Measurements from ENCODE around the gene RIPOR2. TPM values are rescaled to one million over a fixed set of nuclear protein-coding genes. Genes with fewer than 3 reads are reported as not detected.

The RIPOR2 gene
- total RNA-seq, 1 donor from 2014 or later, result 1.1 TPM

DNA sequence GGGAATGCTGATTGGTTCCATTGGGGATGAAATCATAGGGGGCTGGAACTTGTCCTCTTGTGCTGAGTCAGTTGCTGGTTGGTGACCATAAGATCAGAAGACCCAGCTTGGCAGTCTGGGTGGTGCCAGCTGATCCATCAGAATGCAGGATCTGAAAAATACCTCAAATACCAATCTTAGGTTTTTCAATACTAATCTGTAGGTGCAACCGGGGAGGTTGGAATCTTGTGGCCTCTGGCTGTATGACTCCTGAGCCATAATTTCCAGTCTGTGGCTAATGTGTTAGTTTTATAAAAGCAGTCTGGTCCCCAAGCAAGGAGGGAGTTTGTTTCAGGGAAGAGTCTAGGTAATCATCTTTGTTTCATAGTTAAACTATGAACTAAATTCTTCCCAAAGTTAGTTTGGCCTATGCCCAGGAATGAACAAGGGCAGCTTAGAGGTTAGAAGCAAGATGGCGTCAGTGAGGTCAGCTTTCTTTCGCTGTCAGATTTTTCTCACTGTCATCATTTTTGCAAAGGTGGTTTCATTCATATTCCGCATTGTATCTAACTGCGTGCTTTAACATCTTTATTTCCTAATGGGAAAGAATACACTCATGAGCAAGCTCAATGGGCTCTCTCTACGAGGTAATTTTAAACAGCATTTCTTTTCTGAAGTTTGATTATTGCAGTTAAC, 139.0 kb downstream of the RIPOR2 start:
- H3K27me3 Mint-ChIP-seq (ENCODE audit: unreplicated experiment), result no peaks in the 10 kb centered on the region
- no peak for DNase-seq (ENCODE audit: low spot score)
- TF ChIP-seq, protein P1, sequence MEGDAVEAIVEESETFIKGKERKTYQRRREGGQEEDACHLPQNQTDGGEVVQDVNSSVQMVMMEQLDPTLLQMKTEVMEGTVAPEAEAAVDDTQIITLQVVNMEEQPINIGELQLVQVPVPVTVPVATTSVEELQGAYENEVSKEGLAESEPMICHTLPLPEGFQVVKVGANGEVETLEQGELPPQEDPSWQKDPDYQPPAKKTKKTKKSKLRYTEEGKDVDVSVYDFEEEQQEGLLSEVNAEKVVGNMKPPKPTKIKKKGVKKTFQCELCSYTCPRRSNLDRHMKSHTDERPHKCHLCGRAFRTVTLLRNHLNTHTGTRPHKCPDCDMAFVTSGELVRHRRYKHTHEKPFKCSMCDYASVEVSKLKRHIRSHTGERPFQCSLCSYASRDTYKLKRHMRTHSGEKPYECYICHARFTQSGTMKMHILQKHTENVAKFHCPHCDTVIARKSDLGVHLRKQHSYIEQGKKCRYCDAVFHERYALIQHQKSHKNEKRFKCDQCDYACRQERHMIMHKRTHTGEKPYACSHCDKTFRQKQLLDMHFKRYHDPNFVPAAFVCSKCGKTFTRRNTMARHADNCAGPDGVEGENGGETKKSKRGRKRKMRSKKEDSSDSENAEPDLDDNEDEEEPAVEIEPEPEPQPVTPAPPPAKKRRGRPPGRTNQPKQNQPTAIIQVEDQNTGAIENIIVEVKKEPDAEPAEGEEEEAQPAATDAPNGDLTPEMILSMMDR (IDR thresholded peaks at IDR 0.05; ENCODE audit: unreplicated experiment), result no peak
- no peaks in the 10 kb centered on the region for H3K4me1 Mint-ChIP-seq (ENCODE audit: unreplicated experiment)
- no peaks in the 10 kb centered on the region for H3K36me3 Mint-ChIP-seq (ENCODE audit: low read depth, unreplicated experiment)
- H3K4me3 Mint-ChIP-seq (ENCODE audit: unreplicated experiment), result no peak overlapping the region
- H3K27ac Mint-ChIP-seq (ENCODE audit: unreplicated experiment), result no peak overlapping the region
- no peaks in the 10 kb centered on the region for H3K9me3 Mint-ChIP-seq (ENCODE audit: unreplicated experiment)

DNA sequence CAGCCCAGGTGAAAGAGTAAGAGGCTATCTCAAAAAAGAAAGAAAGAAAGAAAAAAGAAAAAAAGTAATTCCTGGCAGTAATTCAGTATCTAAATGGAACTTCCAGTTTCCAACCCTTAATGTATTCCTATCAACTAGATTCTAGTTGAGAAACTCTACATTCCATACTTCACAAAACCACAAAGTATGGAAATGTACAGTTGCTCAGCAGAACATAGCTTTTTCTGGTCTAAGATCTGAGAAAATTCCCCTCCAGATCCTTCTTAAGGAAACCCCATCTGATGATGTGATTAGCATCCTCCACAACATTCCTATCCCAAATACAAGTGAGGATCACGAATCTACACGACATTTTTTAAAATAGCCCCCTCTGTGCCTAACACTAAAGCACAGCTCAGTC, 140.7 kb downstream of the RIPOR2 start:
- no peak overlapping the region for H3K4me3 Mint-ChIP-seq (ENCODE audit: unreplicated experiment)

DNA sequence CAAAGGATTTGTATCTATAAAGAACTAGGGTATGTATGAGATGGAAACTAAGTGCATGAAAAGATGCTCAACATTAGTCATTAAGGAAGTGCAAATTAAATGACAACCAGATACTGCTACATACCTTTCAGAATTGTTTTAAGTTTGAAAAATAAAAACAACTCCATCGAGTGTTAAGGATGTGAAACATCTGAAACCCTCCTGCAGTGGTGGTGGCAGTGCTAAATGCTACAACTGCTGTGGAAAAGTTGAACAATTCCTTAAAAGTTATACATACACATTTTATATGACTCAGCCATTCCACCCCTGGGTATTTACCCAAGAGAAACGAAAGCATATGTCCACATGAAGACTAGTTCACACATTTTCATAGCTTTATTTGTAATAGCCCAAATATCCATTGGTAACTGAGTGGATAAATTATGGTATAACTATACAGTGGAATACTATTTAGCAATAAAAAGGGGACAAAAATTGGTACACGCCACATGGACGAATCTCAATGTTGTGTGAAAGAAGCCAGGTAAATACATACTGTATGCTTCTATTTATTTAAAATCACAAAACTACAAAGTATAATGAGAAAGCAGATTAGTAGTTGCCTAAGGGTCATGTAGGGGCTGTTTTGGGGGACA, 147.6 kb downstream of the RIPOR2 start:
- Mint-ChIP-seq H3K9me3 (ENCODE audit: unreplicated experiment) (no peaks in the 10 kb centered on the region), H3K27me3 (ENCODE audit: unreplicated experiment) (no peaks in the 10 kb centered on the region), H3K4me1 (ENCODE audit: unreplicated experiment) (peaks cover 3% of the 10 kb centered on the region), H3K36me3 (ENCODE audit: low read depth, unreplicated experiment) (peaks cover 8% of the 10 kb centered on the region), H3K4me3 (ENCODE audit: unreplicated experiment) (no peak overlapping the region), H3K27ac (ENCODE audit: unreplicated experiment) (no peak overlapping the region)
- DNase-seq (ENCODE audit: low spot score), result no peak
- TF ChIP-seq, protein P1 (IDR thresholded peaks at IDR 0.05; ENCODE audit: unreplicated experiment), result no peak

More for the DNA sequence above, 140.7 kb downstream of the RIPOR2 start:
- H3K36me3 Mint-ChIP-seq (ENCODE audit: low read depth, unreplicated experiment), result no peaks in the 10 kb centered on the region
- no peaks in the 10 kb centered on the region for H3K4me1 Mint-ChIP-seq (ENCODE audit: unreplicated experiment)
- TF ChIP-seq, protein P1 (IDR thresholded peaks at IDR 0.05; ENCODE audit: unreplicated experiment), result no peak
- no peaks in the 10 kb centered on the region for H3K27me3 Mint-ChIP-seq (ENCODE audit: unreplicated experiment)
- no peak for DNase-seq (ENCODE audit: low spot score)
- H3K27ac Mint-ChIP-seq (ENCODE audit: unreplicated experiment), result no peak overlapping the region
- no peaks in the 10 kb centered on the region for H3K9me3 Mint-ChIP-seq (ENCODE audit: unreplicated experiment)

DNA sequence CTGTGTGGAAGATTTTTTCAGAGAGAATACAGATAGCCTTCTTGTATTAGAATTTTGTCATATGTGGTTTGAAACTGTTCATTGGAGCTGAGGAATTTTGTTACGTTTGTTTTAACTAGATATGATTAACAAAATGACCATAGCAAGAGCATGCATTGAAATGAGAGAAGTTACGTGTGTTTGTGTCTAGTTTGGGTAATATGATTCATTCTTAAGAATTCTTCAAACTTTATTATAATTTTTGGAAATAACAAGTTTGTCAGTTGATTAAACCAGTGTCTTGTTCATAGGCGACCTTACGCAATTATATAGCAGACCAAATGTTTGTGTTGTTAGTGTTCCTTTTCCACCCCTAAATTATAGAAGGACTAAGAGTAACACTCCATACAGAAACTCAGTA, 155.6 kb downstream of the RIPOR2 start:
- TF ChIP-seq, protein P1 (IDR thresholded peaks at IDR 0.05; ENCODE audit: unreplicated experiment), result no peak
- DNase-seq (ENCODE audit: low spot score), result no peak
- Mint-ChIP-seq H3K27me3 (ENCODE audit: unreplicated experiment) (no peaks in the 10 kb centered on the region), H3K9me3 (ENCODE audit: unreplicated experiment) (no peaks in the 10 kb centered on the region), H3K4me3 (ENCODE audit: unreplicated experiment) (no peak overlapping the region), H3K4me1 (ENCODE audit: unreplicated experiment) (peaks cover 13% of the 10 kb centered on the region), H3K27ac (ENCODE audit: unreplicated experiment) (no peak overlapping the region), H3K36me3 (ENCODE audit: low read depth, unreplicated experiment) (no peaks in the 10 kb centered on the region)

DNA sequence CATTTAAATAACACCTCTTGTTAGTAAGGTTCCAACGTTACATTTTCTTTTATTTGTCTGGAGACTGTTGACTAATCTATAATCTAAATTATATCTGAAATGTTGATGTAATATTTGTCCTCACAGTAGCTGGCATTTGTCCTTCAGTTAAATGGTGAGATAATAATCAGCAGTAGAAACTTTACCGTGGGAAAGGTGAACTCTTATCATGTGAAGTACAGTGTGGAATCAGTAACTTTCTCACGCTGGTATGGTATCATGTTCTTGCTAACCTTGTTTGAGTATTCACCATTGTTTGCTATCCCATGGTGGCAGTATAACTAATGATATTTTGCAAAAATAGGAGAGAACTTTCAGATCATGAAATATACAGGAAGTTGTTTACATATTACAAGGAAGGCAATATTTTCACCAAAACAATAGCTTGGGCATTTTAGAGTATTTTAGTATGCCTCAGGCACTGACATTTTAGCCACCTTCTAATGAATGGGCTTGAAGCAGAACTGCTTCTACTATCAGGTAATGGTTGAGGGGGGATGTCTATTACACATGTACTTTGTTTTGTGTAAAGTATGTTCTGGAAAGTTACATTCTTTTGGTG, 156.2 kb downstream of the RIPOR2 start:
- DNase-seq (ENCODE audit: low spot score), result no peak
- H3K27ac Mint-ChIP-seq (ENCODE audit: unreplicated experiment), result peak overlapping the region; percentile 37
- no peaks in the 10 kb centered on the region for H3K27me3 Mint-ChIP-seq (ENCODE audit: unreplicated experiment)
- H3K36me3 Mint-ChIP-seq (ENCODE audit: low read depth, unreplicated experiment), result no peaks in the 10 kb centered on the region
- peaks cover 13% of the 10 kb centered on the region for H3K4me1 Mint-ChIP-seq (ENCODE audit: unreplicated experiment)
- TF ChIP-seq, protein P1 (IDR thresholded peaks at IDR 0.05; ENCODE audit: unreplicated experiment), result no peak
- no peak overlapping the region for H3K4me3 Mint-ChIP-seq (ENCODE audit: unreplicated experiment)
- H3K9me3 Mint-ChIP-seq (ENCODE audit: unreplicated experiment), result no peaks in the 10 kb centered on the region
